Suppressor macrophage (primary cell): ENCODE data around the gene OR4C5.
"Not testable (repeated sequence)": the region's sequence is repeated elsewhere in the genome, so short reads cannot be mapped to it uniquely, and the experiment has no call there.

Experiments
- DNase-seq, 4 experiments: peaks; one replicate each; pipeline ENCODE4 v3.0.0-alpha.2; 2020 to 2022
- total RNA-seq, 17 experiments: gene quantifications; one replicate each; lab custom pipeline; 2026; ENCODE audit warnings: mixed read lengths in 6 of 17, inconsistent platforms in 3 of 17; lab: John Stamatoyannopoulos, UW

Gene OR4C5
- 0 to 0.22 (median 0) reads per million in 17 experiments for total RNA-seq

DNA sequence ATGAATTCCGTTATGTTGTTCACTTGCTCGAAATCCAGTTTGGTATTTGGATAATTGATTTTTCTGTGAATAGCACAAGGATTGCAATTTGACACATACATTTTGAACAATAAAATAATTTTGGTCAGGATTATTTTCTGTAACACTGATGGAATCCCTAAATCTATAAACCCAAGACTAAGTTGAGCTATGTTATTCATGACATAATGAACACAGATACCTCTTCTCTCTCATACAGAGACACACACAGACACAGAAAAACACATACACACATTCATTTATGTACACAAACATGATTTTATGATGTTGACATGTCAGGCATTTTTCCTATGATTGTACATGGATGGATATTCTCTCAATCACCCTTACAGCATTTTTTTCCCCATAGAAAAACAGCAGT is at the start of gene OR4C5:
TSS of gene OR4C5 (minus strand) at position 101 of the 400 bp plus-strand sequence. CDS start at position 101, 0 bp downstream.
- DNase-seq: no peak

DNA sequence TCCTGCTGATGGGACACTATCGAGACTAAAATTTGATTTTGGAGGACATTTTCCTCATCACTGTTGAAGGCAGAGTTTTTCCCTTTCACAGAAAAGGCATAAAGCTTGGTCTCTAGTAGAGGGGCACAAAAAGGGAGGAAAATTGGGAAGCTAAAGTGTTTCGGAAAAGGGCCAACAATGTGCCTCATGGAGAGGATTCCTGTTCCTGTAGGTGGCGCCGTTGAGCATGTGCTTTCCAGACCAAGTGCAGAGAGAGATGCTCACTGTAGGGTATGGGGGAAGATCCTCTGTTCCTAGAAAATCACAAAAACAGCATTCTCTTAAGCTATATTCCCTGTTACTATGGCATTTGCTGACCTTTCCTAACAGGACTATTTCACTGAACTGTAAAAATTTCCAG is 18.4 kb upstream of the OR4C5 start:
- DNase-seq: no peak

DNA sequence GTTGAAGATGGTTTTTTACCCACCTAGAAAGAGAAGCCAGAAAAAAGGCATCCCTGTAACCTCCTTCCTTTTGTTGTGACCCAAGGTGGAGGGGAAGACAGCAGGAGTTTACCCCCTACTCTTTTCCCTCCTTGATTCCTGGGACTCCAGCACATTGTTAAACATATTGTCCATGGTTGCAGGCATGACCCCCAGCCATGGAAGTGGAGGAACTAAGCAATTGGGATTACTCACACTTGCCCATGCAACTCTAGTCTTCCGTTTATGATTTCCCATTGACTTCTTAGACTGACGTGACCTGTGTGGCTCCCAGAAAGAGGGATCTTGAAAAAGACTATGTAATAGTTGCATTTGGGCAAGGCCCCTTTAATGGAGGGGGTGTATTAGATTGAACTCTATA is 17.9 kb upstream of the OR4C5 start:
- not testable (repeated sequence) for DNase-seq

DNA sequence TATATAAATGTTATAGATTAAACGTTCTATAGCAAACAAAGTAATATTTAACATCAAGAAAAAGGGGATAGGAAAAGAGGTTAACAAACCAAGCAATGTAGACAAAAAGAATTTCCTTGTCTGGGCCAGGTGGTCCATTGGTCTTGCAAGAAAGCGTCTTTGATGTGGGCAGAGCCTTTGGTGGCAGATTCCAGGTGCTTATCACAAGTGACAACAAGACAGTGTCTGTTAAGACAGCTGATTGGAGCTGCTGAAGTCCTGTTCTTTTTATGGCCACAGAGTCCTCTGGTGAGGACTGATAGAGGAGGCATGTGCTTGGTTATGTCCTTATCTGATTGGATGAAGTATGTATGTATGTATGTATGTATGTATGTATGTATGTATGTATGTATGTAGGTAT is 5.0 kb downstream of the OR4C5 start:
- DNase-seq: not testable (repeated sequence)

DNA sequence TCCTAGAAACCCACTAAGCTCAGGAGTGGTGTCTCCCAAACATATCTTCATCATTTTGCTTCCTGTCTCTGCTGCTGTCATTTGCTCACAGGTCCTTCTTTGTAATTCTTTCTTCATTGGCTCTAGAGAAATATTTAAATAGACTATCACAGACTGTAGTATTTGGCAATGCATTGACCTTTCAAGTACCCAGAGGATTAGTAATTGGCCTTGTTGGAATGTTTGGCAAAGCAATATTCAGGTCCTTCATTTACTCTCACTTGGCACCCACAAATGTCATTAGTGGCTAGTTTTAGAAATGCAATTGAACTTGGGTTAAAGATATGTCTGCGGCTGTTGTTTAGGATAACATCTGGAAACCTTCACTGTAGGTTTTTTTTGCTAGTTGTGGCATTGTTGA is 11.6 kb downstream of the OR4C5 start:
- no peak for DNase-seq

DNA sequence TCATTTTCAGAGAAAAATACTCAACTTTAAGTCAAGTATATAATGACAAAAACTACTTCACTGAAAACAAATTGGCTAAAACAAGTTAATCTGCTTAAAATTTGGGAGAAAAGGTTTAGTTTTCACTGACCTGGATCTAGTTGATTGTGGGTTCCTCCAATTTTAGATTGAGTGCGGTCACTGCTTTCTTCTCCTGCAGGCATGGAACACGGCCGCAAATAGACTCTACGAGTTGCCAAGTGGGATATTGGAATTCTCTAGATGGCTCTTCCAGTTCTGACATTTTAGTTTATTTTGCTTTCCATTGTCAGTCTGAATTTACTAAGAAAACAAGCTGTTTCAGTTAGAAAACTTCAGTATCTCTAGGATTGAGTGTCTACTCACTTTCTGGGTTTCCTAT is 12.3 kb downstream of the OR4C5 start:
- DNase-seq: no peak

DNA sequence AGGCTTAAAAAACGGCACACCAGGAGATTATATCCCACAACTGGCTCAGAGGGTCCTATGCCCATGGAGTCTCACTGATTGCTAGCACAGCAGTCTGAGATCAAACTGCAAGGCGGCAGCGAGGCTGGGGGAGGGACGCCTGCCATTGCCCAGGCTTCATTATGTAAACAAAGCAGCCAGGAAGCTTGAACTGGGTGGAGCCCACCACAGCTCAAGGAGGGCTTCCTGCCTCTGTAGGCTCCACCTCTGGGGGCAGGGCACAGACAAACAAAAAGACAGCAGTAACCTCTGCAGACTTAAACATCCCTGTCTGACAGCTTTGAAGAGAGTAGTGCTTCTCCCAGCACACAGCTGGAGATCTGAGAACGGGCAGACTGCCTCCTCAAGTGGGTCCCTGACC is 20.0 kb downstream of the OR4C5 start:
- DNase-seq: not testable (repeated sequence)

DNA sequence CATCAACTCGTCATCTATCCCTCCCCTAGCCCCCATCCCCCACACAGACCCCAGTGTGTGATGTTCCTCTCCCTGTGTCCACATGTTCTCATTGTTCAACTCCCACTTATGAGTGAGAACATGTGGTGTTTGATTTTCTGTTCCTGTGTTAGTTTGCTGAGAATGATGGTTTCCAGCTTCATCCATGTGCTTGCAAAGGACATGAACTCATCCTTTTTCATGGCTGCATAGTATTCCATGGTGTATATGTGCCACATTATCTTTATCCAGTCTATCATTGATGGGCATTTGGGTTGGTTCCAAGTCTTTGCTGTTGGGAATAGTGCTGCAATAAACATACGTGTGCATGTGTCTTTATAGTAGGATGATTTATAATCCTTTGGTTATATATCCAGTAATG is 23.8 kb downstream of the OR4C5 start:
- DNase-seq: not testable (repeated sequence)

DNA sequence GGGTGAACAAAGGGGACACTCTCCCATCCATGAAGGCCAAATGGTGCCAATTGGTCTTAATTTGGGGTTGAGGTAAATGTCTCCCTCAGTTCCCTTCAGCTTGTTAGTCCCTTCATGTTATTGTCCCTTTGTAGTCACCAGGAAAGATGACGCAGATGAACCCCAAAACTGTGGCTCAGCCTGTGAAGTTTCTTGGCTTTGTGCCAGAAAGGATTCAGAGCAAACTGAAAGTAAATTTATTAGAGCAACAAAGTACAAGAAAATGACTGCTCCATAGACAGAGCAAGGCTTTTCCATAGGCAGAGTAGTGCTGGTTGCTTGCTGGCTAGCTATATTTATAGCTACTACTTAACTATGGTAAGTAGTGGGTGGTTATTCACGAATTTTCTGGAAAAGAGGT is 24.8 kb downstream of the OR4C5 start:
- DNase-seq: no peak

DNA sequence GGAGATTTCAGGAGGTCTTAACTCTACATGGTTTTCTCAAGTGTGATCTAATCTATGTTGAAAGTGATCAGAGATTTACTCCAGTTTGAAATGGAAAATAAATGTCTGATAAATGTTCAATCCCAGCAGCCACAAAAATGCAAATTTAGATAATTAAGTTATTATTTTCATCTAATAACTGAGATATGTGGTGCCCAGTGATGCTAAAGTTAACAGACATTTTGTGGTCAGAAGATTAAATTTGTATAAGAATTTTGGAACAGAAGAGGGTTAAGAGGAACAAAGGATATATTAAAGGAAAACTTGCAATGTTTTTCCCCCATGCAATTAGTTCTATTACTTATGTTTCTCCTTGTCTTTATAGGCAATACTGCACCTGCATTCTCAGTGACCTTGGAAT is 41.6 kb downstream of the OR4C5 start, which contains the start of gene OR4C3:
TSS of gene OR4C3 (plus strand) at position 301 of the 400 bp plus-strand sequence. CDS start 102 bp downstream, outside the sequence.
- not testable (repeated sequence) for DNase-seq

DNA sequence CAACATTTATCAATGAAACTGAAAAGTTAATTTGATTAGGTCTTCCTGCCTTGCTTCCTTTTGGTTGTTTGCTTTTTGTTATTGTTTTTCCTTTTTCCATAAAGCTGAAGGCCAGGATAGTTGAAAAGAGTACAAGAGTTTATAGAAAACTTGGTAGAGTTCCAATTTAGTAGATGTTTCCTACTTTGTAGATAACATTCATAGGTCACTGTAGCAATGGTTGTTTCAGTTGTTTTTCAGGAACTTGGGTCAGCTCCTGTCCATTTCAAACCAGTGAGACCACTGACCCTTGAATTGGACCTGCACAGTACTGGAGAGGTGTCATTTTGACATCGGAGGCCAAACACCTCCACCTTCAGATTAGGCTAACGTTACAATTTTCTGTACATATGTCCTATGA is 46.5 kb downstream of the OR4C5 start:
- not testable (repeated sequence) for DNase-seq
